Head of caudate nucleus (tissue), 42 donors: ENCODE measurements around the gene OR8B4.
"Not testable (repeated sequence)": the region's sequence is repeated elsewhere in the genome, so short reads cannot be mapped to it uniquely, and the experiment has no call there.

Experiments
- DNase-seq, 42 donors: peaks; one replicate each; pipeline versions ENCODE4 v3.0.0 to v3.0.0-alpha.2; 2020 to 2021; ENCODE audit warnings: mixed read lengths in 7 of 42
- intact Hi-C: fragments of 100-400 bp; cut with DNase I; formaldehyde crosslinking; loops from one replicate; pipeline ENCODE4 v1.15.0; 2022

OR8B4 gene

GRCh38 chr11:124424384-124424921, at the start of gene OR8B4:
Gene OR8B4, minus strand, starts transcription at chr11:124424871. Its CDS starts 0 bp downstream, at chr11:124424871.
- no peak for DNase-seq
- intact Hi-C loops = no loop called here

- no peak for DNase-seq
- intact Hi-C loops = no loop called here
These were observed 49.4 kb upstream of the OR8B4 start for GRCh38 chr11:124474079-124474478.

- intact Hi-C loops = no loop called here
- no peak for DNase-seq
These were observed 48.8 kb upstream of the OR8B4 start for GRCh38 chr11:124473476-124473875.

- no peak for DNase-seq
- intact Hi-C loops = no loop called here
These were observed 46.0 kb upstream of the OR8B4 start for GRCh38 chr11:124470561-124471227.

GRCh38 chr11:124467381-124467927, 42.8 kb upstream of the OR8B4 start:
- intact Hi-C loops = no loop called here
- peak in 23 of 42 donors; percentile 8 to 63 (median 31) for DNase-seq

- intact Hi-C loops = no loop called here
- no peak for DNase-seq
These were observed 40.7 kb upstream of the OR8B4 start for GRCh38 chr11:124465368-124465767.

GRCh38 chr11:124463990-124464389, 39.3 kb upstream of the OR8B4 start:
- DNase-seq = no peak
- intact Hi-C loops = no loop called here

GRCh38 chr11:124463324-124463723, 38.7 kb upstream of the OR8B4 start:
- no peak for DNase-seq
- intact Hi-C loops = no loop called here

- DNase-seq = no peak
- intact Hi-C loops = no loop called here
These were observed 35.8 kb upstream of the OR8B4 start for GRCh38 chr11:124460459-124460858.

- DNase-seq, intact Hi-C loops: not testable (repeated sequence)
These were observed 34.7 kb upstream of the OR8B4 start for GRCh38 chr11:124459379-124459778.

GRCh38 chr11:124454552-124454951, 29.9 kb upstream of the OR8B4 start:
- DNase-seq = no peak
- intact Hi-C loops = no loop called here

GRCh38 chr11:124446916-124447315, 22.2 kb upstream of the OR8B4 start:
- intact Hi-C loops = no loop called here
- no peak for DNase-seq

GRCh38 chr11:124445646-124446150, 21.0 kb upstream of the OR8B4 start, which contains the start of gene OR8B8:
Gene OR8B8, minus strand, starts transcription at chr11:124445696. Its CDS starts 4,611 bp downstream, at chr11:124441085.
- intact Hi-C loops = no loop called here
- no peak for DNase-seq

GRCh38 chr11:124442847-124443246, 18.2 kb upstream of the OR8B4 start:
- intact Hi-C loops = no loop called here
- no peak for DNase-seq

- intact Hi-C loops = no loop called here
- no peak for DNase-seq
These were observed 17.8 kb upstream of the OR8B4 start for GRCh38 chr11:124442442-124442841.

- intact Hi-C loops = no loop called here
These were observed 16.8 kb upstream of the OR8B4 start for GRCh38 chr11:124441519-124441918.

GRCh38 chr11:124441081-124441480, 16.4 kb upstream of the OR8B4 start:
- intact Hi-C loops = no loop called here
- DNase-seq = no peak

More at GRCh38 chr11:124441519-124441918, 16.8 kb upstream of the OR8B4 start:
- DNase-seq = no peak

- DNase-seq = peak in 2 of 42 donors; percentile 17 to 24
- intact Hi-C loops = no loop called here
These were observed 15.9 kb upstream of the OR8B4 start for GRCh38 chr11:124440608-124441007.

GRCh38 chr11:124434699-124435098, 10.0 kb upstream of the OR8B4 start:
- intact Hi-C loops = no loop called here
- DNase-seq = no peak

GRCh38 chr11:124429599-124429998, 4.9 kb upstream of the OR8B4 start:
- no peak for DNase-seq
- intact Hi-C loops = no loop called here

GRCh38 chr11:124421043-124421442, 3.6 kb downstream of the OR8B4 start:
- intact Hi-C loops = no loop called here
- no peak for DNase-seq
